H1 (cell line): Measurements from ENCODE around the gene TGFBR2. TPM values are rescaled to one million over a fixed set of nuclear protein-coding genes. Genes with fewer than 3 reads are reported as not detected.

Source experiments
- TBP ChIP-seq: IDR thresholded peaks from 2 replicates; pipeline ENCODE4 v1.6.1; 2011; ENCODE audit warnings: low read depth, low read length, improper control_type of control experiment
- polyA plus RNA-seq, 7 experiments: library from polyadenylated mRNA; depleted of rRNA in 3 of 7; stranded (reverse) in 5 of 7; unstranded in 2 of 7; fragments of >200 nt in 5 of 7; fragments of 200-250 nt in 2 of 7; gene quantifications; 1 replicate in 5 of 7; 2 replicates in 1 of 7; 4 replicates in 1 of 7; pipeline versions ENCODE4 v1.2.1 to v1.2.3, GENCODE V29; 2011 to 2013; ENCODE audit warnings: missing spikeins in 2 of 7, mixed read lengths in 2 of 7
- total RNA-seq: library from RNA; stranded (reverse); fragmentation: NEBNext Ultra II Directional; extraction: Animal tissue kit (Norgen Biotek cat#: 25700); gene quantifications from 2 replicates; pipeline ENCODE4 v1.2.1, GENCODE V29; 2021

TGFBR2 gene
- total and polyA plus RNA-seq, 2 of the 8 experiments (the other 6 are each of a cell fraction or from before 2014, with no cell fraction given) = 4.2 to 7.4 TPM

GRCh38 chr3:30631243-30631904 lies 25.0 kb downstream of the TGFBR2 start (continued):
- TF ChIP-seq TBP = no peak
